SK-N-MC (cell line): ENCODE results near the gene TUBAL3.

Experiments
- DNase-seq: peaks from one replicate; pipeline ENCODE4 v3.0.0-alpha.2; 2011; ENCODE audit warnings: low read depth, low spot score
- H3K27ac ChIP-seq: fragments of 200-600 bp; sonication (generic); 2 replicates; pipeline ENCODE4 v1.5.1; 2016; ENCODE audit warnings: mixed run types
- H3K36me3 ChIP-seq: fragments of 200-600 bp; sonication (generic); 2 replicates; pipeline ENCODE4 v1.6.1; 2017; ENCODE audit warnings: antibody characterized with exemption, low read length, mixed read lengths; ENCODE audit not compliant: insufficient read depth
- H3K4me3 ChIP-seq: fragments of 200-600 bp; sonication (generic); 2 replicates; pipeline ENCODE4 v1.5.1; 2016
- H3K9ac ChIP-seq: fragments of 200-600 bp; sonication (generic); 2 replicates; pipeline ENCODE4 v1.8.0; 2017; ENCODE audit warnings: mixed run types, mixed read lengths; ENCODE audit not compliant: insufficient read length
- H3K9me3 ChIP-seq: fragments of 200-600 bp; sonication (generic); 2 replicates; pipeline ENCODE4 v1.6.1; 2017; ENCODE audit warnings: low read depth, mild to moderate bottlenecking, antibody characterized with exemption, low read length, moderate library complexity, mixed read lengths
- EZH2 ChIP-seq: fragments of 200-600 bp; sonication (generic); IDR thresholded peaks from one replicate; pipeline ENCODE4 v1.6.1; 2017; ENCODE audit warnings: antibody characterized with exemption
- FOXP2 ChIP-seq: optimal IDR thresholded peaks from 2 replicates; pipeline ENCODE3; 2011; ENCODE audit warnings: mild to moderate bottlenecking, moderate library complexity; ENCODE audit not compliant: insufficient read depth; ENCODE audit errors: extremely low read length, control extremely low read depth
- POLR2AphosphoS5 ChIP-seq: IDR thresholded peaks from 2 replicates; pipeline ENCODE4 v1.6.1; 2012; ENCODE audit warnings: mild to moderate bottlenecking, low read depth, low read length, borderline replicate concordance

The TUBAL3 gene

GRCh38 chr10:5343979-5344378, 60.6 kb downstream of the TUBAL3 start:
- DNase-seq: no peak
- Histone ChIP-seq H3K36me3 (no peaks in the 10 kb centered on the region), H3K9me3 (no peaks in the 10 kb centered on the region), H3K4me3 (no peak overlapping the region), H3K27ac (no peak overlapping the region), H3K9ac (no peak overlapping the region)
- TF ChIP-seq FOXP2: no peak
- TF ChIP-seq EZH2: no peak
- no peak for TF ChIP-seq POLR2AphosphoS5

- H3K27ac ChIP-seq: no peak overlapping the region
- DNase-seq: no peak
Observed at GRCh38 chr10:5343561-5343960, 61.1 kb downstream of the TUBAL3 start.

More at GRCh38 chr10:5343561-5343960, 61.1 kb downstream of the TUBAL3 start:
- no peaks in the 10 kb centered on the region for H3K36me3 ChIP-seq
- H3K9ac ChIP-seq: no peak overlapping the region
- H3K9me3 ChIP-seq: no peaks in the 10 kb centered on the region
- H3K4me3 ChIP-seq: no peak overlapping the region
- TF ChIP-seq POLR2AphosphoS5: no peak
- no peak for TF ChIP-seq EZH2
- TF ChIP-seq FOXP2: no peak
